GM12891 (cell line): ENCODE data around the gene NIPSNAP3A.

Source experiments
- PAX5 ChIP-seq: IDR thresholded peaks from 2 replicates; pipeline ENCODE4 v1.6.1; 2011; ENCODE audit warnings: low read length, moderate library complexity, mild to moderate bottlenecking; ENCODE audit not compliant: insufficient read depth, severe bottlenecking
- POLR2A ChIP-seq: IDR thresholded peaks from 2 replicates; pipeline ENCODE4 v1.6.1; 2011; ENCODE audit warnings: low read depth, low read length, control low read depth
- POLR2AphosphoS5 ChIP-seq: IDR thresholded peaks from 2 replicates; pipeline ENCODE4 v1.6.1; 2011; ENCODE audit warnings: low read depth, low read length, control low read depth
- POU2F2 ChIP-seq: IDR thresholded peaks from 2 replicates; pipeline ENCODE4 v1.6.1; 2011; ENCODE audit warnings: low read depth, mild to moderate bottlenecking, control low read depth, low read length, moderate library complexity
- SPI1 ChIP-seq: IDR thresholded peaks from 2 replicates; pipeline ENCODE4 v1.6.1; 2011; ENCODE audit warnings: low read depth, low read length, control low read depth
- TAF1 ChIP-seq: IDR thresholded peaks from 2 replicates; pipeline ENCODE4 v1.6.1; 2011; ENCODE audit warnings: low read depth, low read length, control low read depth

DNA sequence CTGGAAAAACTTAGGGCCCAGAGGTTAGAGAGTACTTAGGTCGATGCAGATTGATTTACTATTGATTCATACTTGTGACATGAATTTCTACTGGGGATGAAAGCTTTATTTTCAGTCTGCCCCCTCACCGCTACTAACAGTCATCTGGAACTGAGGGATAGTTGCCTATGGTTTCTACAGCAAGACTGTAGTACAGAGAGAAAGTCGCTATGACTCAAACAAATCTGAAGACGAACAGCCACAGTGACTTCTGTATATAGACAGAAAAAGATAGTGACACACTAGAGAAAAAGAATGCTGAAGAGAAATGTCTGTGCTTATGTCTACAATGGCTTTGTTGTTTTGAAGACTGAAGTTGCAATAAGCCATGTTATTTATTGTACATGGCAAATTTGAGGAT, 35.9 kb upstream of the NIPSNAP3A start:
- no peak for TF ChIP-seq POLR2A
- no peak for TF ChIP-seq POU2F2
- no peak for TF ChIP-seq TAF1
- TF ChIP-seq POLR2AphosphoS5, result no peak
- no peak for TF ChIP-seq SPI1
- TF ChIP-seq PAX5, result no peak
